SK-N-SH treated with all-trans-retinoic acid at 6 μM for 48 hours (cell line): ENCODE results near the gene STOML1.
"Not testable (repeated sequence)": the region's sequence is repeated elsewhere in the genome, so short reads cannot be mapped to it uniquely, and the experiment has no call there.

Experiments
- ATAC-seq: fragments of 200-7000 bp; cut with Tn5 transposase; 3 replicates; pipeline ENCODE4 v1.9.1; 2020; ENCODE audit warnings: mild to moderate bottlenecking, moderate library complexity
- ARNTL ChIP-seq: fragments of 450-650 bp; formaldehyde crosslinking; IDR thresholded peaks from 2 replicates; pipeline ENCODE4 v1.5.0; 2020; ENCODE audit warnings: low read depth, mild to moderate bottlenecking, moderate library complexity, borderline replicate concordance
- CSDC2 ChIP-seq: fragments of 250-450 bp; sonication (Bioruptor Pico); IDR thresholded peaks from 2 replicates; pipeline ENCODE4 v1.5.0; 2020; ENCODE audit warnings: mild to moderate bottlenecking, moderate library complexity
- ESRRG ChIP-seq: fragments of 250-450 bp; sonication (Bioruptor Pico); IDR thresholded peaks from 2 replicates; pipeline ENCODE4 v1.6.1; 2021; ENCODE audit warnings: mild to moderate bottlenecking
- GLIS3 ChIP-seq: fragments of 250-450 bp; sonication (Bioruptor Pico); IDR thresholded peaks from 2 replicates; pipeline ENCODE4 v1.5.0; 2020; ENCODE audit warnings: mild to moderate bottlenecking, moderate library complexity
- ISL1 ChIP-seq: fragments of 250-450 bp; sonication (Bioruptor Pico); IDR thresholded peaks from 2 replicates; pipeline ENCODE4 v2.1.2; 2022; ENCODE audit warnings: mild to moderate bottlenecking, moderate library complexity
- PPARA ChIP-seq: fragments of 250-450 bp; sonication (Bioruptor Pico); IDR thresholded peaks from 2 replicates; pipeline ENCODE4 v1.5.0; 2020; ENCODE audit warnings: mild to moderate bottlenecking, borderline replicate concordance
- TCF4 ChIP-seq: fragments of 250-450 bp; sonication (Bioruptor Pico); IDR thresholded peaks from 2 replicates; pipeline ENCODE4 v1.8.0; 2021; ENCODE audit warnings: mild to moderate bottlenecking, moderate library complexity, borderline replicate concordance
- ZC3H10 ChIP-seq: fragments of 250-450 bp; sonication (Bioruptor Pico); IDR thresholded peaks from 2 replicates; pipeline ENCODE4 v1.5.1; 2021; ENCODE audit warnings: mild to moderate bottlenecking, moderate library complexity
- ZFP3 ChIP-seq: fragments of 250-450 bp; sonication (Bioruptor Pico); IDR thresholded peaks from 2 replicates; pipeline ENCODE4 v1.5.0; 2020; ENCODE audit warnings: mild to moderate bottlenecking, moderate library complexity
- ZFP30 ChIP-seq: fragments of 450-650 bp; formaldehyde crosslinking; IDR thresholded peaks from 2 replicates; pipeline ENCODE4 v1.5.0; 2022; ENCODE audit warnings: mild to moderate bottlenecking, moderate library complexity
- ZNF565 ChIP-seq: fragments of 450-650 bp; formaldehyde crosslinking; conservative IDR thresholded peaks from 2 replicates; pipeline ENCODE4 v1.5.0; 2020; ENCODE audit warnings: low read depth, mild to moderate bottlenecking, moderate library complexity
- ZNF70 ChIP-seq: fragments of 450-650 bp; formaldehyde crosslinking; IDR thresholded peaks from 2 replicates; pipeline ENCODE4 v1.5.0; 2020; ENCODE audit warnings: mild to moderate bottlenecking, moderate library complexity
- TF ChIP-seq, protein P1 (sequence below): fragments of 250-450 bp; sonication (Bioruptor Pico); IDR thresholded peaks from 2 replicates; pipeline ENCODE4 v1.5.1; 2020; ENCODE audit warnings: low read depth, mild to moderate bottlenecking, moderate library complexity
- TF ChIP-seq, protein P2 (sequence below): fragments of 250-450 bp; sonication (Bioruptor Pico); IDR thresholded peaks from 2 replicates; pipeline ENCODE4 v1.5.0; 2020; ENCODE audit warnings: mild to moderate bottlenecking, moderate library complexity
- TF ChIP-seq, protein P3 (sequence below): fragments of 250-450 bp; sonication (Bioruptor Pico); IDR thresholded peaks from 2 replicates; pipeline ENCODE4 v1.8.0; 2020; ENCODE audit warnings: mild to moderate bottlenecking, moderate library complexity, borderline replicate concordance
- TF ChIP-seq, protein P4 (sequence below): fragments of 250-450 bp; sonication (Bioruptor Pico); IDR thresholded peaks from 2 replicates; pipeline ENCODE4 v1.8.0; 2021; ENCODE audit warnings: low read depth, mild to moderate bottlenecking, moderate library complexity, borderline replicate concordance

STOML1 gene

DNA sequence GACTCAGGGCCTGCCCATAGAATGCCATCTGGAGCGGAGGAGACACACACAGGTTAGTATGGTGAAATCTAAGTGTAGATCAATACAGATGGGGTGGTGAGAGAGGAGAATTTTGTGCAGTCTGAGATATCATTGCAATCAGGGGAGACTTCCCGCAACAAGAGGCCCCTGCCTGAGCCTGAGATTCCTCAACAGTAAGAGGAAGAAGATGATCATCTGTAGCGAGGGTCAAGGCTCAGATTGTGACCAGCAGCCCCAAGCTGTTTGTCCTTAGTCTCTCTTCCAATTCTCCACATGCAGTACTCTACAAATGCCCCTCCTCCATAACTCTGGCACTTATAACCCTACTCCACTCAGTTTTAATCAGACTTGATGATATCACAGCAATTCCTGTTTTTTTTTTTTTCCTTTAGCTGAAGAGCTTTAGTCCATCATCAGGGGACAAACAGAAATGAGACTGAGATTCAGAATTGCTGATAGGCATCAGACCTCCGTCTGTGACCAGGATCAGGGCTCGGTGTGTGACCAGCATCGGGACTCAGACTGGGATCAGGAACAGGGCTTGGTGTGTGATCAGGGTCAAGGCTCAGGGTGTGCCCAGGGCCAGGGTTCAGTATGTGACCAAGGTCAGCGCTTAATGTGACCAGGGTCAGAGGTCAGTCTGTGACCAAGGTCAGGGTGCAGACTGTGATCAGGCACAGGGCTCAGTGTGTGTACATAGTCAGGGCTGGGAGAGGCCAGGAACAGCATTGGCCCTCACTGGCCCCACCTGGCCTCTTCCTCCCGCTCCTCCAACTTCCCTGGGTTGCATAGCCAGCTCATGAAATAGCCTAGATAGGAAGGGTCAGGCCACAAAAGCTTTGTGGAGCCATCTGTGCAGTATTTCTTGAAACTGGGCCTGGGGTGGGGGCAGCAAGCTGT is 51.8 kb downstream of the STOML1 start:
- peak; percentile 44 for ATAC-seq
- TF ChIP-seq ARNTL (CRISPR knock-in tag) = no peak
- no peak for TF ChIP-seq ZFP30
- no peak for TF ChIP-seq TCF4
- TF ChIP-seq, protein P1, sequence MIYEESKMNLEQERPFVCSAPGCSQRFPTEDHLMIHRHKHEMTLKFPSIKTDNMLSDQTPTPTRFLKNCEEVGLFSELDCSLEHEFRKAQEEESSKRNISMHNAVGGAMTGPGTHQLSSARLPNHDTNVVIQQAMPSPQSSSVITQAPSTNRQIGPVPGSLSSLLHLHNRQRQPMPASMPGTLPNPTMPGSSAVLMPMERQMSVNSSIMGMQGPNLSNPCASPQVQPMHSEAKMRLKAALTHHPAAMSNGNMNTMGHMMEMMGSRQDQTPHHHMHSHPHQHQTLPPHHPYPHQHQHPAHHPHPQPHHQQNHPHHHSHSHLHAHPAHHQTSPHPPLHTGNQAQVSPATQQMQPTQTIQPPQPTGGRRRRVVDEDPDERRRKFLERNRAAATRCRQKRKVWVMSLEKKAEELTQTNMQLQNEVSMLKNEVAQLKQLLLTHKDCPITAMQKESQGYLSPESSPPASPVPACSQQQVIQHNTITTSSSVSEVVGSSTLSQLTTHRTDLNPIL (CRISPR knock-in tag) = no peak

DNA sequence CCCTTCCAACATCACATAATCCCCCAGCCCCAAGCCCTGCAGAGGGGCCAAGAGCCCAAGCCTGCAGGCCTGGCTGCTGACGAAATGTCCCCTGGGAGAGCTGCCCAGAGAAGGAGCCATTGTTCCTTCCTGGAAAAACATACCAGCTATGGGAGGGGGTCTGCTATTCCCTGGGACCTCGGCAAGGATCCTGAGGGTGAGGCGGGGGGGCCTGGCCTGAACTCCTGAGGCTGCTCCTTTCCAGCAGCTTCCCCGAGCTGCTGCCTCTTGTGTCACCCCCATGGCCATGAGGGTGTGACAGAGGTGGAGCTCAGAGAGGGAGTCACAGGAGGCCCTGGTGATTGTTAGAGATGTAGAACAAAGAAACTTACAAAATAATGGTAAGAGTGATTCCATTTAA is 53.0 kb downstream of the STOML1 start:
- no peak for ATAC-seq
- TF ChIP-seq ESRRG (no peak), ZC3H10 (CRISPR knock-in tag) (no peak), ARNTL (CRISPR knock-in tag) (no peak), ZFP3 (CRISPR knock-in tag) (no peak), ISL1 (CRISPR knock-in tag) (no peak), ZNF565 (CRISPR knock-in tag) (no peak), PPARA (no peak), GLIS3 (CRISPR knock-in tag) (no peak)
- TF ChIP-seq, protein P2, sequence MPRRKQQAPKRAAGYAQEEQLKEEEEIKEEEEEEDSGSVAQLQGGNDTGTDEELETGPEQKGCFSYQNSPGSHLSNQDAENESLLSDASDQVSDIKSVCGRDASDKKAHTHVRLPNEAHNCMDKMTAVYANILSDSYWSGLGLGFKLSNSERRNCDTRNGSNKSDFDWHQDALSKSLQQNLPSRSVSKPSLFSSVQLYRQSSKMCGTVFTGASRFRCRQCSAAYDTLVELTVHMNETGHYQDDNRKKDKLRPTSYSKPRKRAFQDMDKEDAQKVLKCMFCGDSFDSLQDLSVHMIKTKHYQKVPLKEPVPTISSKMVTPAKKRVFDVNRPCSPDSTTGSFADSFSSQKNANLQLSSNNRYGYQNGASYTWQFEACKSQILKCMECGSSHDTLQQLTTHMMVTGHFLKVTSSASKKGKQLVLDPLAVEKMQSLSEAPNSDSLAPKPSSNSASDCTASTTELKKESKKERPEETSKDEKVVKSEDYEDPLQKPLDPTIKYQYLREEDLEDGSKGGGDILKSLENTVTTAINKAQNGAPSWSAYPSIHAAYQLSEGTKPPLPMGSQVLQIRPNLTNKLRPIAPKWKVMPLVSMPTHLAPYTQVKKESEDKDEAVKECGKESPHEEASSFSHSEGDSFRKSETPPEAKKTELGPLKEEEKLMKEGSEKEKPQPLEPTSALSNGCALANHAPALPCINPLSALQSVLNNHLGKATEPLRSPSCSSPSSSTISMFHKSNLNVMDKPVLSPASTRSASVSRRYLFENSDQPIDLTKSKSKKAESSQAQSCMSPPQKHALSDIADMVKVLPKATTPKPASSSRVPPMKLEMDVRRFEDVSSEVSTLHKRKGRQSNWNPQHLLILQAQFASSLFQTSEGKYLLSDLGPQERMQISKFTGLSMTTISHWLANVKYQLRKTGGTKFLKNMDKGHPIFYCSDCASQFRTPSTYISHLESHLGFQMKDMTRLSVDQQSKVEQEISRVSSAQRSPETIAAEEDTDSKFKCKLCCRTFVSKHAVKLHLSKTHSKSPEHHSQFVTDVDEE (CRISPR knock-in tag) = no peak
- TF ChIP-seq, protein P3, sequence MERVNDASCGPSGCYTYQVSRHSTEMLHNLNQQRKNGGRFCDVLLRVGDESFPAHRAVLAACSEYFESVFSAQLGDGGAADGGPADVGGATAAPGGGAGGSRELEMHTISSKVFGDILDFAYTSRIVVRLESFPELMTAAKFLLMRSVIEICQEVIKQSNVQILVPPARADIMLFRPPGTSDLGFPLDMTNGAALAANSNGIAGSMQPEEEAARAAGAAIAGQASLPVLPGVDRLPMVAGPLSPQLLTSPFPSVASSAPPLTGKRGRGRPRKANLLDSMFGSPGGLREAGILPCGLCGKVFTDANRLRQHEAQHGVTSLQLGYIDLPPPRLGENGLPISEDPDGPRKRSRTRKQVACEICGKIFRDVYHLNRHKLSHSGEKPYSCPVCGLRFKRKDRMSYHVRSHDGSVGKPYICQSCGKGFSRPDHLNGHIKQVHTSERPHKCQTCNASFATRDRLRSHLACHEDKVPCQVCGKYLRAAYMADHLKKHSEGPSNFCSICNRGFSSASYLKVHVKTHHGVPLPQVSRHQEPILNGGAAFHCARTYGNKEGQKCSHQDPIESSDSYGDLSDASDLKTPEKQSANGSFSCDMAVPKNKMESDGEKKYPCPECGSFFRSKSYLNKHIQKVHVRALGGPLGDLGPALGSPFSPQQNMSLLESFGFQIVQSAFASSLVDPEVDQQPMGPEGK (CRISPR knock-in tag) = no peak
- TF ChIP-seq, all 23 proteins: peak for 0

DNA sequence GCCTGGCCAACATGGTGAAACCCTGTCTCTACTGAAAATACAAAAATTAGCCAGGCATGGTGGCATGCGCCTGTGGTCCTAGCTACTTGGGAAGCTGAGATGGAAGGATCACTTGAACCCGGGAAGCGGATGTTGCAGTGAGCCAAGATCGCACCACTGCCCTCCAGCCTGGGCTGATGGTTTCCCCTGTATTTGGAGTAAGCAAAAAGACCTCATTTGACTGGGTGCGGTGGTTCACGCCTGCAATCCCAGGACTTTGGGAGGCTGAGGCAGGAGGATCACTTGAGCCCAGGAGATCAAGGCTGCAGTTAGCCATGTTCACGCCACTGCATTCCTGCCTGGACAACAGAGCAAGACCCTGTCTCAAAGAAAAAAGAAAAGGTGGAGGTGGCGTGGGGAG is 53.6 kb downstream of the STOML1 start:
- not testable (repeated sequence) for ATAC-seq

DNA sequence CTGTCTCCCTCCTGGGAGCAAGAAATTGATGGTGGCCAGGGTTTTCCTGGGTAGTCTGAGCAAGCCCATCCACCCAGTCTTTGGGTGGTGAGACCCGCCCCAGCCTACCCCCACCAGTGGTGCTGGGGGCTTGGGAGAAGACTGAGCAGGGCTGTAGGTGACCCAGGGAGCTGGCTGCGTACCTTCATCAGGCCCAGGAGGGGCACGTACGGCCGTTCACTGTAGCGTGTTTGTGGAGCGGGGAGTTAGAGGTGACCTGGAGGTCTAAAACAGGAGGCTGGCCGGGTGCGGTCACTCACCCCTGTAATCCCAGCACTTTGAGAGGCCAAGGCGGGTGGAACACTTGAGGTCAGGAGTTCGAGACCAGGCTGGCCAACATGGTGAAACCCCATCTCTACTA is 54.4 kb downstream of the STOML1 start:
- TF ChIP-seq ZNF70 (CRISPR knock-in tag) (no peak), ZFP30 (no peak), ZFP3 (CRISPR knock-in tag) (no peak), CSDC2 (CRISPR knock-in tag) (no peak), GLIS3 (CRISPR knock-in tag) (no peak), ARNTL (CRISPR knock-in tag) (no peak), ZC3H10 (CRISPR knock-in tag) (no peak), PPARA (no peak), ZNF565 (CRISPR knock-in tag) (no peak), ISL1 (CRISPR knock-in tag) (no peak), TCF4 (no peak)
- TF ChIP-seq, protein P4, sequence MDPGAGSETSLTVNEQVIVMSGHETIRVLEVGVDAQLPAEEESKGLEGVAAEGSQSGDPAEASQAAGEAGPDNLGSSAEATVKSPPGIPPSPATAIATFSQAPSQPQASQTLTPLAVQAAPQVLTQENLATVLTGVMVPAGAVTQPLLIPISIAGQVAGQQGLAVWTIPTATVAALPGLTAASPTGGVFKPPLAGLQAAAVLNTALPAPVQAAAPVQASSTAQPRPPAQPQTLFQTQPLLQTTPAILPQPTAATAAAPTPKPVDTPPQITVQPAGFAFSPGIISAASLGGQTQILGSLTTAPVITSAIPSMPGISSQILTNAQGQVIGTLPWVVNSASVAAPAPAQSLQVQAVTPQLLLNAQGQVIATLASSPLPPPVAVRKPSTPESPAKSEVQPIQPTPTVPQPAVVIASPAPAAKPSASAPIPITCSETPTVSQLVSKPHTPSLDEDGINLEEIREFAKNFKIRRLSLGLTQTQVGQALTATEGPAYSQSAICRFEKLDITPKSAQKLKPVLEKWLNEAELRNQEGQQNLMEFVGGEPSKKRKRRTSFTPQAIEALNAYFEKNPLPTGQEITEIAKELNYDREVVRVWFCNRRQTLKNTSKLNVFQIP (CRISPR knock-in tag) = no peak
- TF ChIP-seq, protein P1 (CRISPR knock-in tag) = no peak
- TF ChIP-seq, protein P2 (CRISPR knock-in tag) = no peak
- no peak for ATAC-seq
